ENCODE results near the gene SFMBT2. TPM values are rescaled to one million over a fixed set of nuclear protein-coding genes. Genes with fewer than 3 reads are reported as not detected.

SFMBT2 gene
- total RNA-seq, 4 donors from 2014 or later, result 1.2 to 5.5 (median 3.2) TPM

DNA sequence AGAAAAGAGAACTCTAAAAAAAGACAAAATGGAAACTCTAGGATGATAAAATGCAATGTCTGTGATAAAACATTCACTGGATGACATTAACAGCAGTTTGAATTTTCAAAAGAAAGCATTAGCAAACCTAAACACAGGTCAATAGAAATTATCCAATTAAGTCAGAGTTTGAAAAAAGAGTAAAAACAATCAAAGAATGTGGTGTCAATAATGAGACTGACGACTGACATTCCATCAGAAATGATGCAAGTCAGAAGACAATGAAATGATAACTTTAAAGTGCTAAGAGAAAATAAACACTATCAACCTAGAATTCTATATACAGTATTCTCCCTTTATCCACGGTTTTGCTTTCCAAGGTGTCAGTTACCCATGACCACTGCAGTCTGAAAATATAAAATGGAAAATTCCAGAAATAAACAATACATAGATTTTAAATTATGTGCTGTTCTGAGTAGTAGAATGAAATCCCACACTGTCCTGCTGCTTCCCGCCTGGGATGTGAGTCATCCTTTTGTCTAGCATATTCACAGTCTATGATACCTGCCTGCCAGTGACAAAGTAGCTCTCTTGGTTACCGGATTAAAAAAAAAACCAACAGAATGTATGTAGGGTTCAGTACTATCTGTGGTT is 38.3 kb upstream of the SFMBT2 start:
- TF ChIP-seq POLR2AphosphoS5 (IDR thresholded peaks at IDR 0.05) (no peak), POLR2A (IDR thresholded peaks at IDR 0.05) (no peak)
- H3K4me3 ChIP-seq, result no peak overlapping the region
- no peak overlapping the region for H3K27ac ChIP-seq
- H3K27me3 ChIP-seq, result no peaks in the 10 kb centered on the region
- H3K4me1 ChIP-seq, result no peaks in the 10 kb centered on the region
- 82% methylated on average over 4 of the region's 4 CpGs for WGBS
- no peaks in the 10 kb centered on the region for H3K36me3 ChIP-seq
- no peak for DNase-seq (ENCODE audit: low spot score in 2 of 2)
- peaks cover 9% of the 10 kb centered on the region for H3K9me3 ChIP-seq

- no peak for TF ChIP-seq EP300 (IDR thresholded peaks at IDR 0.05)
Measured at GRCh38 chr10:7445474-7446185, 34.8 kb upstream of the SFMBT2 start.

DNA sequence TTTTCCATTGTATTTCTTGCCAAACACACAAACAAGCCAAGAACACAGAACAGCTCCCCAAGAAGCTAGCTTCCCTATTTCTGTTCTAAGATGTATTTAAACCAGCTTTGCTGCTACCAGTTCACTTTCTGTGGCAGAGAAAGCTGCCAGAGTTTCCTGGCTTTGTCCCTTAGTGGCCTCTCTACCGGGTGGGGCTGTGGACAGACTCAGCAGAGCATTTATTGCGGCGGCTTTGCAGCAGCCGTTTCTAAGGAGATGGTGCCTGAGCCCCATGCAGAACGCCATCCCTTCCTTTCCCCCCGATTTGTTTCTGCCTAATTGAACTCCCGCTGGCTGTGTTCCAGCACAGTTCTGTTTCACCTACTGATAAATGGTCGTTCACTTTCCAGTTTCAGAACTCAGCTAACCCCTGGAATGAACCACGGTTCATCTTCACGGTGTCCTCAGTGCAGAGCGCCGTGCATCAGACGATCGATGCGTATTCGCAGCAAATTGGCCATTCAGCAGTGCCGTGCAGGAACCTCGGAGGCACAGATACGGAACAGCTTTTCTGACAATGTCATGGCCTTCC is 33.8 kb upstream of the SFMBT2 start:
- DNase-seq (ENCODE audit: low spot score in 2 of 2), result no peak
- H3K4me1 ChIP-seq, result no peaks in the 10 kb centered on the region
- peaks cover 9% of the 10 kb centered on the region for H3K9me3 ChIP-seq
- no peak overlapping the region for H3K4me3 ChIP-seq
- peaks cover 15% of the 10 kb centered on the region for H3K27me3 ChIP-seq
- WGBS, result 68% methylated on average over 19 of the region's 19 CpGs
- TF ChIP-seq EP300 (IDR thresholded peaks at IDR 0.05) (no peak), POLR2A (IDR thresholded peaks at IDR 0.05) (no peak), CTCF (IDR thresholded peaks at IDR 0.05) (no peak), POLR2AphosphoS5 (IDR thresholded peaks at IDR 0.05) (no peak)
- peak overlapping the region; percentile 1 for H3K27ac ChIP-seq
- H3K36me3 ChIP-seq, result no peaks in the 10 kb centered on the region

More at GRCh38 chr10:7445474-7446185, 34.8 kb upstream of the SFMBT2 start:
- no peak for DNase-seq (ENCODE audit: low spot score in 2 of 2)
- no peaks in the 10 kb centered on the region for H3K36me3 ChIP-seq
- H3K27ac ChIP-seq, result no peak overlapping the region
- H3K4me1 ChIP-seq, result no peaks in the 10 kb centered on the region
- peaks cover 5% of the 10 kb centered on the region for H3K27me3 ChIP-seq
- no peak overlapping the region for H3K4me3 ChIP-seq
- WGBS, result 84% methylated on average over 7 of the region's 7 CpGs
- H3K9me3 ChIP-seq, result peaks cover 9% of the 10 kb centered on the region

DNA sequence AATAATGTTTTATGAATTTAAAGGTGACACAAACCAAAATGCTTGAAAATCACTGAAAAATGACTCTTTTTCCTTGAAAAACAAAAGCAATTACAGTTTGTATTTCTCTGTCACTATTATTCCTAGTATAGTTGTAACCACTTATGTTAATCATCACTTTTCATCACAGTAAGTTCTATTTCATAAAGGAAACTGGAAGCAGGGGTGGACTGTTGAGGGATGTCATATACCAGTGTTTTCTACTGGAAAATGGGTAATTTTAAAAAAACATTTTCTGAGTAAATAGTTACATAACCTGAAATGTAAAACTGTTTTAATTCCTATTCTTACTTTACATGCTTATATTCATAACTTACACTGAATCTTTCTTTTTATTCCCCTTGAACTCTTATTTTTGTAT is 32.2 kb upstream of the SFMBT2 start:
- no peak for DNase-seq (ENCODE audit: low spot score in 2 of 2)
- TF ChIP-seq POLR2AphosphoS5 (IDR thresholded peaks at IDR 0.05), result no peak
- Histone ChIP-seq H3K4me1 (no peaks in the 10 kb centered on the region), H3K27ac (no peak overlapping the region), H3K27me3 (peaks cover 27% of the 10 kb centered on the region), H3K36me3 (no peaks in the 10 kb centered on the region), H3K9me3 (no peaks in the 10 kb centered on the region), H3K4me3 (no peak overlapping the region)

GRCh38 chr10:7441403-7442147 is 30.7 kb upstream of the SFMBT2 start:
- no peaks in the 10 kb centered on the region for H3K36me3 ChIP-seq
- H3K27ac ChIP-seq, result no peak overlapping the region
- peaks cover 35% of the 10 kb centered on the region for H3K27me3 ChIP-seq
- no peaks in the 10 kb centered on the region for H3K9me3 ChIP-seq
- no peaks in the 10 kb centered on the region for H3K4me1 ChIP-seq
- H3K4me3 ChIP-seq, result no peak overlapping the region
- 83% methylated on average over 12 of the region's 12 CpGs for WGBS
- TF ChIP-seq CTCF (IDR thresholded peaks at IDR 0.05) (no peak), POLR2A (IDR thresholded peaks at IDR 0.05) (no peak), POLR2AphosphoS5 (IDR thresholded peaks at IDR 0.05) (no peak), EP300 (IDR thresholded peaks at IDR 0.05) (no peak)
- DNase-seq (ENCODE audit: low spot score in 2 of 2), result no peak

- H3K4me3 ChIP-seq, result no peak overlapping the region
- H3K27ac ChIP-seq, result no peak overlapping the region
- DNase-seq (ENCODE audit: low spot score in 2 of 2), result no peak
- H3K9me3 ChIP-seq, result no peaks in the 10 kb centered on the region
- H3K4me1 ChIP-seq, result no peaks in the 10 kb centered on the region
- peaks cover 46% of the 10 kb centered on the region for H3K27me3 ChIP-seq
- no peaks in the 10 kb centered on the region for H3K36me3 ChIP-seq
- TF ChIP-seq CTCF (IDR thresholded peaks at IDR 0.05) (no peak), POLR2A (IDR thresholded peaks at IDR 0.05) (no peak), EP300 (IDR thresholded peaks at IDR 0.05) (no peak), POLR2AphosphoS5 (IDR thresholded peaks at IDR 0.05) (no peak)
- 80% methylated on average over 7 of the region's 7 CpGs for WGBS
Measured at GRCh38 chr10:7439696-7440095, 28.9 kb upstream of the SFMBT2 start.

Measured in suprapubic skin (tissue), 4 donors.